Hypothalamus (tissue), 51 donors: ENCODE results near the gene PEPD.

ENCODE experiments used
- DNase-seq, 51 donors: peaks; one replicate each; lab custom pipeline; 2025; lab: John Stamatoyannopoulos, UW

Gene PEPD

DNA sequence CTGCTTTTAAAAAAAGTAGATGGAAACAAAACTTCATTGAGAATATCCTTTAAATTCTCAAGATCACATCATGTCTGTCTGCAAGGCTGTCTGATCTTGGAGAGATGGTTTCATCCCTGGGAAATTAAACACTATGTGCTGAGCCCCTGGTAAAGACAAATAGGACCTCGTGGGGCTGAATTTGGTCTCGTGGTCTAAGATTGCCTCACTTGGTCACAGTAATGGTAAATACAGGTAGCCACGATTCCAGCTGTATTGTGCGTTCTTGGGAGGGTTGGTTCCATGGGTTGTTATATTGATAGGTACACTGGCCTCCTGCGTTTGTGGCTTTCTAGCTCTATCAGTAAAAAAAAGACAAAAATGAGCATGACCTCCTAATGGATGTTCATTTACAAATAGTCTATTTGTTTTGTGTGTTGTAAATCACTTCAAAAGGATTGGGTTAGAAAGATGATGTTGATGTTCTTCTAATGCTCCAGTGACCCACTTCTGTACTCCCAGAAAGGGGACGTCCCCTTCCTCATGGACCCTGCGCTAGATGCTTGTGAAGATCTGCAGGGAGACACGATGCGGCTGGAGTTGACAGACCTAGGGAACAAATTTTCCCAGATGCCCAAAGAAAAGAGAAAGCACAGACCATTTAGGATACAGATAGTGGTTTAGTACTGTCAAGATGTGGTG lies 146.3 kb downstream of the PEPD start:
- no peak for DNase-seq

- peak in 1 of 51 donors; percentile 59 for DNase-seq
These were observed 147.3 kb downstream of the PEPD start for GRCh38 chr19:33374236-33374714.

- peak in 50 of 51 donors; percentile 58 to 98 (median 90) for DNase-seq
These were observed 147.9 kb downstream of the PEPD start, which contains the start of gene CEBPG for GRCh38 chr19:33373453-33374235. Gene CEBPG, plus strand, starts transcription at chr19:33373709. Its CDS starts 5,531 bp downstream, at chr19:33379240.

- no peak for DNase-seq
These were observed 150.8 kb downstream of the PEPD start for GRCh38 chr19:33370783-33371182.

GRCh38 chr19:33368074-33368864 lies 153.3 kb downstream of the PEPD start:
- no peak for DNase-seq

DNA sequence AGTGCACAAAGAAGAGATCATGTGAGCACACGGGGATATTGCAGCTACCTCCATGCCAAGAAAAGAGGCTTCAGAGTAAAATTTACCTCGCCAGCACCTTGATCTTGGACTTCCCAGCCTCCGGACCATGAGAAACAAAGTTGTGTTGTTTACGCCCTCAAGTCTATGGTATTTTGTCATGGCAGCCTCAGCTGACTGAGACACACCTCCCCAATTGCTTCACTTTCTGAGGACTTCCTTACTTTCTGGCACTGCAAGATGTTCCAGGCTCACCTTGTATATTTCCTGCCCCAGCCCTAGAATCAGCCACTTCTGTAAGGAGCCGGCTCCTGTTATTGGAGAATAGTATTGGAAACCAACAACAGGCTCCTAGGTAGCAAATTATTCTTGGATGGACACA lies 154.7 kb downstream of the PEPD start:
- no peak for DNase-seq

DNA sequence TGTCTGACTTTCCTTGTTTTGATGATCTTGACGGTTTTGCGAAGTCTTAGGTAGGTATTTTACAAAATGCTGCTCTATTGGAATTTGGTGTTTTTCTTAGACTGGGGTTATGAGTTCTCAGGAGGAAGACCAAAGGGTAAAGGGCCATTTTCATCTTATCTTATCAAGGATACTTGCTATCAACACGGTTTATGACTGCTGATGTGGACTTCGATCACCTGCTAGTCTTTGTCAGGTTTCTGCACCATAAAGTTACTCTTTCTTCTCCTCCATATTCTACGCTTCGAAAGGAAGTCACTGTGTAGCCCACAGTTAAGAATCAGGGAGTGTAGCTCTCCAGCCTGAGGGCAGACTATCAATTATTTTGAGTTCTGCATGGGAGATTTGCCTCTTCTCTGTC lies 155.5 kb downstream of the PEPD start:
- DNase-seq = no peak

- DNase-seq = no peak
These were observed 155.9 kb downstream of the PEPD start for GRCh38 chr19:33365691-33366090.

GRCh38 chr19:33363476-33363875 lies 158.1 kb downstream of the PEPD start:
- no peak for DNase-seq

DNA sequence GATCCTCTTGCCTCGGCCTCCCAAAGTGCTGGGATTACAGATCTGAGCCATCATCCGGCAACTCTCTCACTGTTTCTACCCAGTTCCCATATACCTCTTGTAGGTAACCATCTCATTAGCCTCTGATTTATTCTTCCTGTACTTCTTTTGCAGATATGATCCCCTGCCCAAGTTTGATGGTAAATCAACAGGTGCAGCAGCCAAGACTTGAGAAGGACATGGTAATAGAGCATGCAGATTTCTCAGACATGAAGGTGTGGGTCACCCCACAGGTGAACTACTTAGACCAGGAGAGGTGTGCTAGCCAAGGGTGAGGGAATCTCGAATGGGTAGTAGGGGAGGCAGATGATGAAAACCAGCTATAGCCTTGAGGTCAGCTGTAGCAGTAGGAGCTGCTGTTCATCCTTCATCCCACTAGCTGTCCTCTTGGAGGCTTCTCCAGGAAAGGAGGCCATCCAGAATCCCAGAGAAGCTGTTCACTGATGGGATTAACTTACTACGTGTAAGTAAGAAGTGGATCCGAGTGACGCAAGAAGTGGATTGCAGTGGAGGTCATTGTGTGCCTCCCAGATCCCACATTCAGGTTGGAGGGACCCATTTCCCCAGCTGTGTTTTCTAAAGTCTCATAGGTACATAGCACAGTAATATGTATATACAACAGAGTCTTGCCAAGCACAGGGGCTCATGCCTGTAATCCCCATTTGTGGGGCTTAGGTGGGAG lies 158.9 kb downstream of the PEPD start:
- DNase-seq = no peak

DNA sequence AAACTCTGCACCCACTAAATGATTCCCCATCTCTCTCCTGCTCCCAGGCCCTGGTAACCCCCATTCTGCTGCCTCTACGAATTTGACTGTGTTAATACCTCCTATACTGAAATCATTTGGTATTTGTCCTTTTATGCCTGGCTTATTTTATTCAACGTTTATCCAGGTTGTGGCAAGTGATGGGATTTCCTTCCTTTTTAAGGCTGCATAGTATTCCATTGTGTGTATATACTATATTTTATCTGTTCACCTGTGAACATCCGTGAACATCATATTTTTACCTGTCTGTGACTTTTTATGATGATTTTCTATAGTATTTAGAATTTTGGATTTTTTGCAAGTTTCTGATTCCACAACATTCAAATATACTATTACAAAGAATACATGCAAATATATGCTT lies 162.0 kb downstream of the PEPD start:
- no peak for DNase-seq

GRCh38 chr19:33358408-33358807 lies 163.2 kb downstream of the PEPD start:
- no peak for DNase-seq

GRCh38 chr19:33357556-33357955 lies 164.0 kb downstream of the PEPD start:
- DNase-seq = no peak

DNA sequence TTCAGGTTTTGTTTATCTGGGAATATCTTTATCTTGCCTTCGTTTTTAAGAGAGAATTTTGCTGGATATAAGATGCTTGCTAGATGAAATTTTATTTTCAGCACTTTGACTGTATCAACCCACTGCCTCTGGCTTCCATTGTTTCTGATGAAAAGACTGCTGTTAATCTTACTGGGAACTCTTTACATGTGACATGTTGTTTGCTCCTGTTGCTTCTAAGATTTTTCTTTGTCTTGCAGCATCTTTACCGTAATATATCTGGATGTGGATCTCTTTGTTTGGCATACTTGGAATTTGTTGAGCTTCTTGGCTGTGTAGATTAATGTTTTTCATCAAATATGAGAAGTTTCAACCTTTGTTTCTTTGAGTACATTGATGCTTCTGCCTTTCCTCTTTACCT lies 166.1 kb downstream of the PEPD start:
- DNase-seq = no peak

GRCh38 chr19:33350538-33351309 lies 170.9 kb downstream of the PEPD start:
- peak in 4 of 51 donors; percentile 14 to 35 (median 24) for DNase-seq

DNA sequence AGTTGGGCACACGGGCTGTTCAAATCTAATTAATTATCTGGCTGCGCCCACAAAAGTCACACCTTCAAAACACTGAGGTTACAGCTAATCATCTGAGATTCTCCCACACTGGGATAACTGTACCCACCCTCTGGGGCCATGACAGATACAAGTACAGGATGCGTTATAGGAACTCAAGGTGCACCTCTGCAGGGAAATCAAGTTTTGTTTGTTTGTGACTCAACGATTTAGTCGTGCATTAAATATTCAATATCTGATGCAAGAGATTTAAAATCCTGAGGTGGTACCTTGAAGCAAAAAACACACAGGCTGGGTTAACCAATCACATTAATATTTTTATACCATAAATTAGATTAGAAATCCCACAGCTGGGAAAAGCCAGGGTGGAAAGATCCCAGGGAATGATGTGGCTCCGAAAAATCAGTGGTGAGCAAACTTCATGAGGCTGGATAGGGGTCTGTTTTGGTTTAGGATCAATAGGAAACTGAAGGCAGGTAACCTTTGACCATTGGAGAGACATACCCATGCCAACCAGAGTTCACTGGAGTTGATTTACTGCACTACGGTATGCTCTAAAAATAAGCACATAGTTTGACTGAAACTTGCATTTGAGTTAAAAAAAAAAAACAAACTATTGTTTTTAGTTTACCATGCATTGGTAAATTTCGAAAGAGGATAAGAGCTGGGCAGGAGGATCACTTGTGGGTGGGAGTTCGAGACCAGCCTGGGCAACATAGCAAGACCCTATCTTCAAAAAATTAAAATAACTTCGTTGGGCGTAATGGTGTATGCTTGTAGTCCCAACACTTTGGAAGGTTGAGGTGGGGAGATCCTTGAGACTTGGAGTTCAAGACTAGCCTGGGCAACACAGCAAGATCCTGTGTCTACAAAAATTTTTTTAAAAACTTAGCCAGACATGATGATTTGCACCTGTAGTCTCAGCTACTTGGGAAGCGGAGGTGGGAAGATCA lies 172.0 kb downstream of the PEPD start:
- DNase-seq = no peak

DNA sequence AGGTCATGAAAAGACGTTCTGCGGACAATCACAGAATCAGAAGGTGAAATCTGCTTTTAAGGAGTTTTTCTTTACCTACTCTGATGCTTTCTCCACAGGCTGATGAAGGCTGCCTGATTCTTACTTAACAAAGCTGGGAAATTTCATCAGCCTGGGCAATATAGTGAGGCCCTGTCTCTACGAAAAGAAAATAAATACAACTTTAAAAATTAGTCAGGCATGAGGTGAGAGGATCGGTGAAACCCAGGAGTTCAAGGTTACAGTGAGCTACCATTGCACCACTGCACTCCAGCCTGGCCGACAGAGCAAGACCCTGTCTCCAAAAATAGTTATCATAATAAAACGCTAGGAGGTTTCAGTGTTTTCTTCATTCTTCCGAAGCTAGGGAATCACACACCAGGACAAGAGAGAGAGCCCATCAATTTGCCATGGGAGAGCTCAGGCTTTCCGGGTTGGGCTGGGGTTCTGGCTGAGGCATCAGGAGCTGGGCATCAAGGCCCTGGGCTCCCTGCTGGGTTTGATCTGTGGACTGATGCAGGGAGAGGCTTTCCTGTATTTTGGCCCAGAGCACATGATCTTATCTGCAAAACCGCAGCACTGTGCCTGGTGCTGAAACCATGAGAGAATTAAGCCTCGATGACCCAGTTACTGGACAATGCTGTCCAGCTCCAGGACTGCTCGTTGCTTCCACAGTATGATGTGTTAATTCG lies 173.1 kb downstream of the PEPD start:
- no peak for DNase-seq

DNA sequence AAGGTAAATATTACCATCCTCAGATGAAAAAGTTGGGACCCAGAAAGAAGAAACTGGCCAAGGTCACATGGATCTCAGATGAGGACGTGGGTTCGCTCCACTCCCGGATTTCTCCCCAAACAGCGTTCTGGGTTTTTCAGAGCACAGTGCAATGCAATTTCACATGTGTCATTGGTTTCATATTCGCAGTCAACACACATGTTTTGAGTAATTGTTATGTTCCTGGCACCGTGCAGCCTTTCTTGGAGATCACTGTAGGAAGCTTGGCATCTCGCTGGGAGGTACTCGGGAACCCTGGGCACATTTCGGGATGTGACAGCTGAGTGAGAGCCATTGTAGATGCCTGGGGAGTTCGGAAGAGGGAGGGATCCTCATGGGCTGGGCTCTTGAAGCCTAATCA lies 174.3 kb downstream of the PEPD start:
- no peak for DNase-seq
